Liver (tissue), 2 donors: ENCODE data around the gene ESRRB.

Experiments used
- TAF1 ChIP-seq: conservative IDR thresholded peaks from 2 replicates; pipeline ENCODE4 v1.6.1; 2016; ENCODE audit warnings: antibody characterized with exemption, mild to moderate bottlenecking
- ZBTB33 ChIP-seq: IDR thresholded peaks from 2 replicates; pipeline ENCODE4 v1.6.1; 2016; ENCODE audit warnings: antibody characterized with exemption
- donor health status: healthy.

- TF ChIP-seq ZBTB33 (no peak), TAF1 (no peak)
Observed at GRCh38 chr14:76408877-76409276, 32.9 kb downstream of the ESRRB start.
